Inferior parietal cortex (tissue), 1 donor: ENCODE data around the gene CHST10.
"Not testable (repeated sequence)": the region's sequence is repeated elsewhere in the genome, so short reads cannot be mapped to it uniquely, and the experiment has no call there.

ENCODE experiments used
- DNase-seq: peaks from one replicate; pipeline ENCODE4 v3.0.0-alpha.2; 2016; ENCODE audit errors: extremely low spot score

Gene CHST10, protein sequence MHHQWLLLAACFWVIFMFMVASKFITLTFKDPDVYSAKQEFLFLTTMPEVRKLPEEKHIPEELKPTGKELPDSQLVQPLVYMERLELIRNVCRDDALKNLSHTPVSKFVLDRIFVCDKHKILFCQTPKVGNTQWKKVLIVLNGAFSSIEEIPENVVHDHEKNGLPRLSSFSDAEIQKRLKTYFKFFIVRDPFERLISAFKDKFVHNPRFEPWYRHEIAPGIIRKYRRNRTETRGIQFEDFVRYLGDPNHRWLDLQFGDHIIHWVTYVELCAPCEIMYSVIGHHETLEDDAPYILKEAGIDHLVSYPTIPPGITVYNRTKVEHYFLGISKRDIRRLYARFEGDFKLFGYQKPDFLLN

DNA sequence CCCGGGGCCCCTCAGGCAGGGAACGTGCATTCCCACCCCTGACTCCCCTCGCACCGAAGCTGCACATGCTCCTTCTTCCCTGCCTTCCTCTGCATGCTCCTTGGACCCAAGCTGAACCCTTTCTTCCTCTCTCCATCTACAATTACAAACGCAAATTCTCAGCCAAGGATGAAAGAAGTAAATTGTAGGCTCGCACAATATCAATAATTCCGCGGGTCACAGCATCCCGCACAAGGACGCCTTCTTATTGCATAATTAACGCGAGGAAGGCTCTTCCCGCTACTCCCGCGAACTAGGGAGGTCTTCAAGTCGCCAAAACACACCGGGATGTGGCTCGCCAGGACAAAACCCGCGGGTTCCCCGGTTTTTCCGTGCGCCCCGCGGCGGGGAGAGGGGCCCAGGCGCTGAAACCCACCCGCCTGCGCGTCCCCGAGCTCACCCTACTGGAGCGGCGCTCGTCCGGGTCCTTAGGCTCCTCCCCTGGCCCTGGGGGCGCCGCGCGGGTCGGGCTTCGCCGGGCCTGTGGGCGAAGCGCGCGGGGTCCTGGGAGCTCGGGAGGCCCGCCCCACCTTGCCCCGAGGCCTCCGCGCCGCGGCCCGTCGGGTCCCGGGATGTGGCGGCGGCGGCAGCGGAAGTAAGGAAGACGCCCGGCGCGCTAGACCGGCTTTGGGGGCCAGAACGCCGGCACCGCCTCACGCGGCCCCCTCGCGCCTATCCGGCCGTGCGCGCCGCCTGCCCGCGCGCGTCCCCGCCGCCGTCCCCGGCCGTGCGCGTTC is at the start of gene CHST10:
Gene CHST10 (minus strand): TSS at position 734 of the 776 bp plus-strand sequence. CDS start 10,993 bp downstream, outside the sequence.
- DNase-seq: peak; percentile 55

DNA sequence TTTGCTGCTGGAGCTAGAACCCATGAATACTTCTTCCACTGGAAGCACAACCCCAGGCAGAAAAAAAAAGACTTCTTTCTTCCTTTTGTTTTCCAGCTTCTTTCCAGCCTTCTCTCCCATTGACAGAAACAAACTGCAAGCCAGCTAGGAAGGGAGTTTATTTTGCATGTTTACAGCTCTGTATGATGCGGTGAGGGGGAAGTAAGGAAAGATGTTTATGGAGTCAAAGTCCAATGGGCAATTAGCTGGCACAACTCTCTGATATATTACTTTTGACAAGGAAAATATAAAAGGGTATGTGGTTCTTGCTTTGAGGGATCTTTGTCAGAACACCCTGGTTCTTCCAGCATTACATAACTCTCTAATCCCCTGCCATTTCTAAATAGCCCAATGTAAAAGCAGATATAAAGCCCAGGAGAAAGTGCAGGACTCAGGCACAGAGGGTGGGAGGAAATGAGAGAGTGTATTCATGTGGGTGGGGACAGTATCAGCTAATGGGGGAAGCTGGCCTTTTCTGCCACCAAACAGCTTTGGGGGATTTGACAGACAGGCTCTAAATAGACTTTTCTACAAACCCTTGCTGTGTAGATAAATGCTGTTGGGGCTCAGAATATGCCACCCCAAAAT is 43.5 kb upstream of the CHST10 start:
- no peak for DNase-seq

DNA sequence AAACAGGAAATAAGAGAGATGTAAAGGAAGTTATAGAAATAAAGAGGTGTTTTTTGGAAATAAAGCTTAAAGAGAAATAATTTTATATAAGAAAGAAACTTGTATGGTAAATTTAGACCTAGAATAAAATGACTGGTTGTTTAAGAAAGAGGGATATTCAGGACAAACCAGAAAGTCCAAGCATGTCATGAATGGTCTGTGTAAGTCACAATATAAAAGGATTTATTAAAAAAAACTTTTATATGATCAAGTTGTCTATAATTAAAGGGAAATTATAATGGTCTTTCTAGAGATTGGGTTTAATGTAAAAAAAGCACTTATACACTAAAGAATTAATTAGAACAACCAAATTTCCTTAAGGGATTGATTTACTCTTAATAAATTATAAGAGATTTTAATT is 38.9 kb upstream of the CHST10 start:
- not testable (repeated sequence) for DNase-seq

DNA sequence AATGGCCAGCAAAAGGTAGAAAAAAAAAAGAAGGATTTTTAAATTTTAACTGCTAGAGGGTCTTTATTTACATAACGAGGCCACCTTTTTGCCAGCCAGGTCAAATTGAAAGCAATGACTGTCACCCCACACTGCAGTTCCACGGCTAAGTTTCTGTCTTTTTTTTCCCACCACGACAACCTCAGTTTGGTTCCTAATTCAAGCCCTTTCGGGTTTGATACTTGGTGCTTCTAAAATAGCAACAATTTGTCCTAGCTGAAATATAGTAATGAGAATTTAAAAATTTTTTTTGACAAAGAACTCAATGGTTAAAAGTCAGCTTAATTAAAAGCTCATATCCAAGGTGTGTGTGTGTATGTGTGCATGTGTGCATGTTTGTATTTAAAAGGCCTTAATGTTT is 36.4 kb upstream of the CHST10 start:
- no peak for DNase-seq

DNA sequence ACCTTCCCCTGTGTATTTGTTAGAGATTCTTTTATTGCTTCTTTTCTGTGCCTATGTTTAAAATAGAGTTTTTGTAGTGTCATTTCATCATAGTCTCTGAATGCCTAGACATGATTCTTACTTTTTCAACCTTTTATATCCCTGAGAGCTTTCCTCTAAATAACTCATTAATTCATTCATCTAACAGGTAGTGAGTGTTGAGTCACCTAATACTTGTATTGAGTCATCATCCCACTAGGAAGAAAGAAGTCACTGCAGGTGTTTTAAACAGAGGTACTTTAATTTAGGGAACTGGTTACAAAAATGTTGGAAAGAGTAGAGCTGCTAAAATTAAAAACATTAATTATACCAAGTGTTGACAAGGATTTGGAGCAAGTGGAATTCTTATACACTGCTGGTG is 34.3 kb upstream of the CHST10 start:
- no peak for DNase-seq

DNA sequence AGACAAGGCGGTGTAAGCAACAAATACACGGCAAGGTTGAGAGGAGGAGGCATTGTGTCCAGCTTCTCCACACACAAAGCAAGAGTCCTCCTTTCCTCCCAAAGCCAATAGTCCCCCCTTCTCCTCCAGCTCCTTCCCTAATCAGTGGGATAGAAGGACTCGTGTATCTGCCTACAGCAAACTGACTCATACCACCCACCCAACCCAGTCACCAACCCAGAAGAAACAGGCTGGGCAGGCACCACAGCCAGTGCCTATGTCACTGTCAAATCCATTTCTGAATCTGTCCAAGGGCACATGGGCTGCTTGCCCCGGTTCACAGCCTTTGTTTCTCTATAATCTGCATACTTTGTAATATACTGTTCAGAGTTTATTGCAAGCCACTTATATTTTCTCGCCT is 33.6 kb upstream of the CHST10 start:
- no peak for DNase-seq

DNA sequence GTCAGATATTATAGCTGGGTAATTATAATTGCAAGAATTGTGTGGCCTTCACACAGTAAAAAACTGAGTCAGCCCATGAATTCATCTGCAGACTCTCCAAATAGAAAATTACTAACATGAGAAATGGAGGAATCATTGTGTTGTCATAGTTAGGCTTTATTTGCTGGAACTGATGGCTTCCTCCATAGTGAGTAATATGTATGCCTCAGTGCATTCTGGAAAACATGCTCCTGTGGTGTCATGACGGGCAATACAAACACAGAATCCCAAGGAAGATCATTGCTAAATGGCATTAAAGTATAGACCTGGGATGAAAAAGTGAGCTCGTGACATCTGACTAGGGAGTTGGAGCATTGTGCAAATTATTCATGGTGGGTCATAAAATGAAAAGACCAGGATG is 29.2 kb upstream of the CHST10 start:
- DNase-seq: no peak

DNA sequence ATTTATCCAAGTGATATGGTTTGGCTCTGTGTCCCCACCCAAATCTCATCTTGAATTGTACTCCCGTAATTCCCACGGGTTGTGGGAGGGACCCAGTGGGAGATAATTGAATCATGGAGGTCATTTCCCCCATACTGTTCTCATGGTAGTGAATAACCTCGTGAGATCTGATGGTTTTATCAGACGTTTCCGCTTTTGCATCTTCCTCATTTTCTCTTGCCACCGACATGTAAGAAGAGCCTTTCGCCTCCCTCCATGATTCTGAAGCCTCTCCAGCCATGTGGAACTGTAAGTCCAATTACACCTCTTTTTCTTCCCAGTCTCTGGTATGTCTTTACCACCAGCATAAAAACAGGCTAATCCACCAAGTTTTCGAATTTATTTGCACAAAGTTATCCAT is 20.3 kb upstream of the CHST10 start:
- DNase-seq: no peak

DNA sequence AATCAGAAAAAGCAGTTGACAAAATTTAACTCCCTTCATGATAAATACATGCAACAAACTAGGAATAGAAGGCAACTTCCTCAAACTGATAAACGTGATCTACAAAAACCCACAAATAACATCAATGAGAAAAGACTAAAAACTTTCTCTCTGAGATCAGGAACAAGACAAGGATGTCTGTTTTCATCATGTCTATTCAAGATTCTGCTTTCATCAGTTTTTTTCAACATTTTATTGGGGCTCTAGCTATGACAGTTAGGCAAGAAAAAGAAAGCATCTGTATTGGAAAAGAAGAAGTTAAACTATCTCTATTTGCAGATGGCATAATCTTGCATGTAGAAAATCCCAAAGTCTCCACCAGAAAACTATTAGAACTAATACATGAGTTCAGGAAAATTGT is 12.3 kb upstream of the CHST10 start:
- no peak for DNase-seq

DNA sequence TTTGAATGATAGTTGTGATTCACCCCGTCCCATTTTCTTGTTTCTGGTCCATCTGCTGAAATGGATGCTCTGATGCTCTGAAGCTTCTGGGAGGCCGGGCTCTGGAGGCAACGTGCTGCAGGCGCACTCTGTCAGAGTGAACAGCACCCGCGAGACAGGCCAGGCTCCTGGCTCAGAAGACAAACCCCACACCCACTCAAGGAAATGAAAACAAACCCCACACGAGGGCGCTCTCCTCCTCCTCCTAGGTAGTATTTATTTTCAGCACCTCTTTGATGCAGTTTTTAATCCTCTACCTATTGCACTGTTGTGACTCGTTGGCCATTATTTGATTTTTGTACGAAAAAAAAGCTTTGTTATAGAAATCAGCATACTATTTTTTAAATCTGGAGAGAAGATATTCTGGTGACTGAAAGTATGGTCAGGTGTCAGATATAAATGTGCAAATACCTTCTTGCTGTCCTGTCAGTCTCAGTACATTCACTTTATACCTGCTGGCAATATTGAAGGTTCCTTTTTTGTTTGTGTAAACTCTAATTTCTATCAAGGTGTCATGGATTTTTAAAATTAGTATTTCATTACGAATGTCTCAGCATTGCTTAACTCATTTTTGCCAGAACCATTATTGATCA is 10.3 kb upstream of the CHST10 start:
- peak; percentile 80 for DNase-seq

DNA sequence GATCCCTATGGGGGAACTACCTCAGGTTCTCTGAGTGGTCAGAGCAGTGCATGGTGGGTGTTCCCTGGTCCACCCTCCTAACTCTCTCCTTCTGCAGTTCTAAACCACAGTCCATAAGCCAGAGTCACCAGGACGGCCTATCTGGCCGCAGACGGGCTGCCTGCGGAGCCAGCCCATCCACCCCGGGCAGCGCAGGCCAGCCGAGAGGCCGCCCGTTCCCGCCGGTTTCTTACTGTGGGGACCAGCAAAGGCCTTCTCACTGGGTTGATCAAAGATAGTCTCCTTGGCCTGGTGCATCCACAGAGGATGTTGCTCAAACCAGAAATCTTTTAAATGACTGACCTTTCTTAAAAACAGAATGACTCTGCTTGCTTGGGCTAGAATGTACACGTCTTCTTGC is 9.6 kb upstream of the CHST10 start:
- no peak for DNase-seq

DNA sequence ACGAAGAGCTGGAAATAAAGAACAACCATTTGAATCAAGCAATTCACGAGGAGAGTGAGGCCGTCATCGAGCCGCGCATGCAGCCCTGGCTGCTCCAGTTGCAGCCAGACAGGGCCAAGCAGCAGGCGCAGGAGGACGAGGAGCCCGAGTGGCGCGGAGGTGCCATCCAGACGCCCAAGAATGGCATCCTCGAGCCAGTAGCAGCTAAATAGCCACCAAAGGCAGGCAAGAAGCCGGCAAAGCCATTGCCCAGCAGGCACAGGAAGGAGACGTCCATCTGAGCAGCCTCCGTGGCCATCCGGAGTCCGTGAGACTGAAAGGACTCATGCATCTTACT is 8.9 kb upstream of the CHST10 start:
- DNase-seq: no peak

DNA sequence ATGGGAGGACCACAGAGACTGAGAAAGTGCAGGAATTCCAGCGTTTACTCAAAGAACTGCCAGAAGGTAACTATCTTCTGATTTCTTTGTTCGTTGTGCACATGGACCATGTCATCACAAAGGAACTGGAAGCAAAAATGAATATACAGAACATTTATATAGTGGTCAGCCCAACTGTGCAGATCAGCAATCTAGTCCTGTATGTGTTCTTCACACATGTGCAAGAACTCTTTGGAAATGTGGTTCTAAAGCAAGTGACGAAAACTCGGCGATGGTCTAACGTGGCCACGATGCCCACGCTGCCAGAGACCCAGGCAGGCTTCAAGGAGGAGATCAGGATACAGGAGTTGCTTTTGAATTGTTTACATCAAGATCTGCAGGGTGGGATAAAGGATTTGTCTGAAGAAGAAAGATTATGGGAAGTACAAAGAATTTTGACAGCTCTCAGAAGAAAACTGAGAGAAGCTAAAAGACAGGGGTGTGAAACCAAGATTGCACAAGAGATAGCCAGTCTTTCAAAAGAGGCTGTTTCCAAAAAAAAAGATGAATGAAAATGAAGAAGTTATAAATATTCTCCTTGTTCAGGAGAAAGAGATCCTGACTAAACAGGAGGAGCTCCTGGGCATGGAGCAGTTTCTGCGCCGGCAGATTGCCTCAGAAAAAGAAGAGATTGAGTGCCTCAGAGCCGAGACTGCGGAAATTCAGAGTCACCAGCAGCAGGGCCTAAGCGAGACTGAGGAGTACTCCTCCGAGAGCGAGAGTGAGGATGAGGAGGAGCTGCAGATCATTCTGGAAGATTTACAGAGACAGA is 8.3 kb upstream of the CHST10 start:
- peak; percentile 32 for DNase-seq

DNA sequence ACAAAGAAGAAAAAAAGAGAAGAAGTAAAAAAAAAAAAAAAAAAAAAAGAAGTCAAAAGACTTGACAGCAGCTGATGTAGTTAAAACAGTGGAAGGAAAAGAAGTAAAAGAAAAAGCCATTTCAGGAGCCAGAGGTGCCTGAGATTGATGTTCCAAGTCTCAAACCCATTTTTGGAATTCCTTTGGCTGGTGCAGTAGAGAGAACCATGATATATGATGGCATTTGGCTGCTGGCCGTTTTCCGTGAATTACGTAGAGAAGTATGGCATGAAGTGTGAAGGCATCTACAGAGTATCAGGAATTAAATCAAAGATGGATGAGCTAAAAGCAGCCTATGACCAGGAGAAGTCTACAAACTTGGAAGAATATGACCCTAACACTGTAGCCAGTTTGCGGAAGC is 7.6 kb upstream of the CHST10 start:
- no peak for DNase-seq

DNA sequence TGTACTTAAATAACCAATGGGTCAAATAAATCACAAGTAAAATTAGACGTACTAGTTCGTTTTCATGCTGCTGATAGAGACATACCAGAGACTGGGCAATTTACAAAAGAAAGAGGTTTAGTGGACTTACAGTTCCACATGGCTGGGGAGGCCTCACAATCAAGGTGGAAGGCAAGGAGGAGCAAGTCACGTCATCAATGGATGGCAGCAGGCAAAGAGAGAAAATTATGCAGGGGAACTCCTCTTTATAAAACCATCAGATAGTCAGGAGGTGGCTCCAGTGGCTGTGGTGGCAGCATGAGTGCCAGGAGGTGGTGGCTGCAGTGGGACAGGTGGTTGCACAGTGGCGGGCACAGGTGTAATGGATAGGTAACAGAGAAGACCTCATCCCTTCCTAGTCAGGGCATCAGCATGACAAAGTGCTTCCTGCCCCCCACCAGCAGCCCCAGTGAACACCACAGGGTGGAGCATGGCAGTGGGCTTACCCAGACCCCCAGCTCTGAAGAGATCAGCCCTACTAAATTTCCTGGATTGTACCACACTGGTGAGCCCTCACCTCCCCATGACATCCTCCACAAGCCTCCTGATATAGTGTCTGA is 6.9 kb upstream of the CHST10 start:
- DNase-seq: no peak

DNA sequence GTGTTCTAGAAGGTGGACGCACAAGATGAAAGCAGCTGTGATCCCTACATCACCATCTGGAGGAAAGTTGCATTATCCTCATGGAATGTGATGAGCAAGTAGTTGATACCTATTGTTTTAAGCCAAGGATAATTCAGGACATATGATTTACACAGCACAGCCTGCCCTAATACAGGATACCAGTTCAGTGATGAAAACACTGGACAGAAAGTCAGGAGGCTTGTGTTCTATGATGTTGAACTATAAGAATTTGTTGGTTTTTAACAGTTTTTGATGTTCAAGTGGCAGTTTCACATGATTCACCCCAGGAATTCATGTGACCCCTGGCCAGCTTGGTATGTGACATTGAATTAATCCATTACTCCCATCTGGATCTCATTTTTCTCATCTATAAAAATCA is 6.2 kb upstream of the CHST10 start:
- no peak for DNase-seq

DNA sequence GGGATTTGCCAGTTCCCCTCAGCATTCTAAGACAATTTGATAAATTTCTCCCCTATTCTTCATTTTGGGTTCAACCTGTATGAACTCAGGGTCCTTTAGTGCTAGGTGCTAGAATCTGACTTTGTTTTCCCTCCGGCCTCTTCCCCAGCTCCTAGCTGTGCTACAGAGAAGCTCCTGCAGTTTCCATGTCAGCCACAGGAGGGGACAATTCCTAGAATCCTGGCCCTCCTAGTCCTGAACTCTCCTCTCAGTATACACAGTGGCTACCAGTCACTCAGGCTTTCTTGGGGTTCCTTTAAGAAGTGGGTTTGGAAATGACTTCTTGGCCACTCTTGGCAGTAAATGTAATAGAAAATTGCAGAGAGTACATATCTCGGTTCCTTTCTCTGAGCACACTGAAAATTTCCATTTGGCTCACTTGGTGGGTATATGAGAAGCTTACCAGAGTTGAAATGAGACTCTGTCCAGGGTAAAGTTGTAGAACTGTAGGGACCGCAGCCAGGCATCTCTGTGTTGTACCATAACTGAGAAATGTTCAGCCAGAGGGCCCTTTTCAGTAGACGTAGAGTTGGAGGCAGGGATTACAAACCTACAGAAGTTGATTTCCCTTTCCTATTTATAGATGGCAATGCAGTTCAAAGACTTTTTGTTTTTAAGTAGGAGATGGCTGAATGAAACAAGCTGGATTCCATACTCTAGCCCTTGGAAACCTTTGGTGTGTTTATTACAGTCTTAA is 5.0 kb upstream of the CHST10 start:
- DNase-seq: peak; percentile 47

DNA sequence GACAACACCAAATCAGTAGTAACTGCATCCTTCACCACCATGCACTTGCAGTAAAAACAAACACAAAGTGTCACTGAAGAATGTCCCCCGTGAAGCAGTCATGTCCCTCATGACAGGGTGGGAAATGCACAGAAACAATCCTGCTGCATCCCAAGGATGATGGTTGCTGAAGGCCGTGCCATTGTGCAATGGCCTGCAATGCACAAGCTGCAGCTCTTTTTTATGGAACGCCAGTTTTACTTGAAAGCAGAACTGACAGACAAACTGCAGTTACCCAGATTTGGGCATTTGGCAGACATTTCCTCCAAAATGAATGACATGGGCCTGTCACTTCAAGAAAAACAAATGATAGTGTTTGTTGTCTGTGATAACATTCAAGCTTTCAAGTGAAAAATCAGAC is 2.4 kb upstream of the CHST10 start:
- no peak for DNase-seq

DNA sequence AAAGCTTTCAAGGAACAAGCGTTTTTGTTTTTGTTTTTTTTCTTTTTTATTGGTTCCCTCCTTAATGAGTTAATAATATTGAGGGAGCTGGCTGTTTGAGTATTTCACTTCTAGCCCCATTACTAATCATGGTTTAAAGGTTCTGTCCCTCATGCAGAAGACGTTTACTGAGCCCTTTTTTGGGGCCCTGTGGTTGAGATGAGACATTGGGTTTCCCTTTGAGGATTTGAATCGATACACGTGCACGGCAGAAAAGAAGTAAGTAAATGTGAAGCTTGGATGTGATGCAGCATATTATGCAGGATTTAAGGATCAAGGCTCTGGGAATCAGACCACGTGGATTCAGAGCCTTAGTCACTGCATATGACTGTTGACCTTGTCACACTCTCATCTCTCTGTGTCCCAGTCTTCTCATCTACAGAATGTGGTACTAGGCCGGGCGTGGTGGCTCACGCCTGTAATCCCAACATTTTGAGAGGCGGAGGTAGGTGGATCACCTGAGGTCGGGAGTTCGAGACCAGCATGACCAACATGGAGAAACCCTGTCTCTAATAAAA is 1.0 kb upstream of the CHST10 start:
- no peak for DNase-seq

DNA sequence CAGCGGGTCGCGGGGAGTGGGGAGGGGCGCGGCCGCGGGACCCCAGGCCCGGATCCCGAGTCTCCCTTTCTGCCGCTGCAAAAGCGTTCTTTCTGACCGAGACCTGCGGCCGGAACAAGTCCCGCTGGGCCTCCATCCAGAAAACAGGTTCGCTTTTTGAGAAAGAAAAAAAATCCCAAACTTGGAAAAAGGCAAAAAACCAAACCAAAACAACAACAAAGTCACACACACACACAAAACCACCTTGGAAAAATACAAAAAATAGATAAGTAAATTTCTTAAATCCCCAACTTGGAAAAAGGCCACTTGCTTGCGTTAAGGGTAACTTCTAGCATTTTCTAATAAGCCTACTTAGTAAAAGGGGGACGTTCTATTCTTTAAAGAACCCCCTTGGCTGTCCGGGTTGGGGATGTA is 250 bp upstream of the CHST10 start:
- no peak for DNase-seq
